ENCODE measurements around the gene CACUL1. TPM values are rescaled to one million over a fixed set of nuclear protein-coding genes. Genes with fewer than 3 reads are reported as not detected.

CACUL1 gene
- total RNA-seq, 4 donors from 2014 or later, result 36.4 to 46.3 (median 41.9) TPM

DNA sequence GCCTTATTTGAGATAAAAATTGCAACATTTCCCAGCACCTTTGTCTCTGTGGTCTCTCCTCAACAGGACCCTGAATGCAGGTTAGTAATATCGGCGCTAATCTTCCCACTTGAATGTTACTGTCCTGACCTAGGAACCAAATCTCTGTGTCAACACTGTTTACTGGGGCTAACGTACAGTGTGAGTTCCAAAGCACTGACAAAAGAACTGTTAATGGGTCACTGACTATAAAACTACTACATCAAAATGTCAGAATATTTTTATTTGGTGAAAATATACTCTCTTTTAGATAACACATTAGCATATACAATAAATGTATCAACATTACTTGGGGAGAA is 33.3 kb downstream of the CACUL1 start:
- ATAC-seq (ENCODE audit: low FRiP score), result no peak
- no peak for DNase-seq (ENCODE audit: low spot score)
- TF ChIP-seq, protein P1, sequence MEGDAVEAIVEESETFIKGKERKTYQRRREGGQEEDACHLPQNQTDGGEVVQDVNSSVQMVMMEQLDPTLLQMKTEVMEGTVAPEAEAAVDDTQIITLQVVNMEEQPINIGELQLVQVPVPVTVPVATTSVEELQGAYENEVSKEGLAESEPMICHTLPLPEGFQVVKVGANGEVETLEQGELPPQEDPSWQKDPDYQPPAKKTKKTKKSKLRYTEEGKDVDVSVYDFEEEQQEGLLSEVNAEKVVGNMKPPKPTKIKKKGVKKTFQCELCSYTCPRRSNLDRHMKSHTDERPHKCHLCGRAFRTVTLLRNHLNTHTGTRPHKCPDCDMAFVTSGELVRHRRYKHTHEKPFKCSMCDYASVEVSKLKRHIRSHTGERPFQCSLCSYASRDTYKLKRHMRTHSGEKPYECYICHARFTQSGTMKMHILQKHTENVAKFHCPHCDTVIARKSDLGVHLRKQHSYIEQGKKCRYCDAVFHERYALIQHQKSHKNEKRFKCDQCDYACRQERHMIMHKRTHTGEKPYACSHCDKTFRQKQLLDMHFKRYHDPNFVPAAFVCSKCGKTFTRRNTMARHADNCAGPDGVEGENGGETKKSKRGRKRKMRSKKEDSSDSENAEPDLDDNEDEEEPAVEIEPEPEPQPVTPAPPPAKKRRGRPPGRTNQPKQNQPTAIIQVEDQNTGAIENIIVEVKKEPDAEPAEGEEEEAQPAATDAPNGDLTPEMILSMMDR (IDR thresholded peaks at IDR 0.05), result no peak

DNA sequence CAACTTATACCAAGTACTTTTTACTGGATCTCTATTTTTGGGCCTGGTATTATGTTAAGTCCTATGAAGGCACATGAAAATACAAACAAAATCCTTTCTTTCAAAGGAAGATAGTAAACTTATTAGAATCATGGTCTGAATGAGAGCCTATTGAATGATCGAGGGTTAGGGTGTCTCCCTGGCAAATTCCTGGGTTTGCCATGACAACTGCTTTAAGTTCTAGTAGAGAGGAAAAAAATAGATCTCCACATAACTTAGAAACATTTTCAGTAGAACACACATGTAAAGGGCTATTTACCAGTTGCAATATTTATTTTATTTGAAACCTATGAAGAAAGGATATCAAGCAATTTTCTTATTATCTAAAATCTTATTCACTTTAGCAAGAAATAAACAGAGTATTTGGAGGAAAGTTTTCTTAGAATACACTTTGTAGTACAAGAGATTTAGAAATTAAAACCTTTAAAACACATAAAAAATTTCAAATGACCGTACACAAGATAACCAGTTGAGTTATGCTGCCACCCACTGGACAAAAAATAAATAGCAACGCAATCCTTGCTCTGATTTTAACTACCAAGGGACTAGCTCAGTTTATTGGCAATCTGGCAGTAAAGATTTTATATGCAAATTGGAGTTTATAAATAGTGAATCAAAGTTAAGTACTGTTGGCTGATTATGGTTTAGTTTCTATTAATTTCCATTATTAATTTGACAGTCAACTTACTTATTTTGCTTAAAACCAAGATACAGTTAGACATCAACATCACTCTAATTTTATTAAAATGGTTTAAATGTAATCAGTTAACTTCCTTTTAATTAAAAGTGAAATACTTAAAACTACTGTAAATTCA is 33.9 kb downstream of the CACUL1 start:
- TF ChIP-seq, protein P1 (IDR thresholded peaks at IDR 0.05), result peak in 1 of 3 donors; percentile 38

DNA sequence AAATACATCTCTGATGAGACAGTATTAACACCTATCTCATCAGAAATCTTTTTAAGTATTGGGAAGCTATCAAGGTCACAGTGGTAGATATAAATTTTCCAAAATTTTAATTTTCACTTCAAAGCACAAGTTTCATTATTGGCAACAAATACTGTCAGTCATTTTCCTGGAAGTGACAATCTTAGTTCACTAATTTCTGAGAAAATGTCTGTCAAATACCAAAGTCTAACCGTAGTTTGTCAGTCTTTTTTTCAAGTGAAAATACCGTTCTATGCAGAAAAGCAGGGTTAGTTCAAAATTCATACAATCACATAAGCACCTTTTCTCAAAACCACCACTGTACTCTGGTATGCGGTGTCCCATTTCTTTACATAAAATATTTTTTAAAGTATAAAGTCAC is 40.4 kb downstream of the CACUL1 start:
- no peak for DNase-seq (ENCODE audit: low spot score)
- TF ChIP-seq, protein P1 (IDR thresholded peaks at IDR 0.05), result no peak

More for the DNA sequence above, 33.9 kb downstream of the CACUL1 start:
- peak; percentile 74 for DNase-seq (ENCODE audit: low spot score)
- ATAC-seq (ENCODE audit: low FRiP score), result no peak

GRCh38 chr10:118712930-118713634 is 41.7 kb downstream of the CACUL1 start:
- ATAC-seq (ENCODE audit: low FRiP score), result no peak
- no peak for DNase-seq (ENCODE audit: low spot score)

More for the DNA sequence above, 40.4 kb downstream of the CACUL1 start:
- ATAC-seq (ENCODE audit: low FRiP score), result no peak

DNA sequence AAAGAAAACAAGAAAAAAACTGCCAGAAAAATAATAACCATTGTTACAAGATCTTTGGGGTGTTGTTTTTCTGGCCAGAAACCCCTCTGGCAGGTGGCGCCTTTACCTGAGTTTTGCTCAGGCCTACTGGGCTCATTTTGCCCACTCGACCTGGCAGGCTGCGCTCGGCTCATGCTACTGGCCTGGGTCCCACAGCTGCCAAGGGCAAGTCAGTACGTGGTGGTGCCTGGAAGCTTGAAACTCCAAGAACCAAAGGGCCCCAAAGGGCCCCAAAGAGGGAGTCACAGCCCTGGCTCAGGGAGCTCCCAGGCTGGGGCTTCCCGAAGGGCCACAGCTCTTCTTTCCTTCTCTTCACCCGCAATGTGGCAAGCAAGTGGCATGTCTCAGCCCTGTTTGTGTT is 42.7 kb downstream of the CACUL1 start:
- ATAC-seq (ENCODE audit: low FRiP score) (no peak), DNase-seq (ENCODE audit: low spot score) (no peak)
- TF ChIP-seq, protein P1 (IDR thresholded peaks at IDR 0.05), result no peak

More at GRCh38 chr10:118712930-118713634, 41.7 kb downstream of the CACUL1 start:
- TF ChIP-seq, protein P1 (IDR thresholded peaks at IDR 0.05), result no peak

- TF ChIP-seq, protein P1 (IDR thresholded peaks at IDR 0.05), result no peak
- DNase-seq (ENCODE audit: low spot score), result no peak
- no peak for ATAC-seq (ENCODE audit: low FRiP score)
These were observed 44.3 kb downstream of the CACUL1 start for GRCh38 chr10:118710487-118710886.
